B cell (primary cell): ENCODE data around the gene LRRC36. TPM values are rescaled to one million over a fixed set of nuclear protein-coding genes. Genes with fewer than 3 reads are reported as not detected.
A peak's percentile ranks its signal among the peaks of the same experiment; 100 is the strongest.

ENCODE experiments used
- ATAC-seq: fragments of 200-7000 bp; cut with Tn5 transposase; one replicate; pipeline ENCODE4 v1.10.0; 2021; ENCODE audit warnings: low read depth, mild to moderate bottlenecking, moderate number of reproducible peaks, moderate library complexity
- CTCF ChIA-PET: fragments of 350-600 bp; sonication (Branson Sonifier 250); formaldehyde crosslinking; loops from one replicate; lab custom pipeline; 2021; ENCODE audit warnings: antibody characterized with exemption, inconsistent platforms; lab: Charles Lee
- POLR2A ChIA-PET: fragments of 350-600 bp; sonication (Branson Sonifier 250); formaldehyde crosslinking; loops from one replicate; lab custom pipeline; 2021; ENCODE audit warnings: antibody characterized with exemption; lab: Charles Lee
- DNase-seq: peaks from one replicate; pipeline ENCODE4 v3.0.0; 2013
- H2AFZ ChIP-seq: 2 replicates; pipeline ENCODE4 v1.6.1; 2012; ENCODE audit warnings: mild to moderate bottlenecking, low read depth, low read length; ENCODE audit not compliant: insufficient read depth, poor library complexity, severe bottlenecking
- H3K27ac ChIP-seq, 2 donors: 1 replicate in 1 of 2; 2 replicates in 1 of 2; pipeline ENCODE4 v1.5.1; 2012 to 2013; ENCODE audit warnings: low read length in 2 of 2, mild to moderate bottlenecking in 2 of 2, moderate library complexity in 1 of 2
- H3K27me3 ChIP-seq, 4 experiments: fragments of 200-600 bp in 1 of 4; sonication (generic) in 1 of 4; replicated peaks in 1 of 4; 1 replicate in 2 of 4; 2 replicates in 2 of 4; pipeline versions ENCODE4 v1.6.1 to v1.7.0; 2013 to 2016; ENCODE audit warnings: low read length in 3 of 4, mild to moderate bottlenecking in 2 of 4, mixed read lengths in 1 of 4, moderate library complexity in 1 of 4; ENCODE audit not compliant: insufficient read depth in 4 of 4, control insufficient read depth in 3 of 4; ENCODE audit errors: control extremely low read depth in 1 of 4
- H3K36me3 ChIP-seq, 2 experiments: replicated peaks in 1 of 2; 1 replicate in 1 of 2; 2 replicates in 1 of 2; pipeline versions ENCODE4 v1.6.1 to v1.7.1; 2013; ENCODE audit warnings: low read length in 1 of 2; ENCODE audit not compliant: insufficient read depth in 2 of 2, control insufficient read depth in 1 of 2; ENCODE audit errors: control extremely low read depth in 1 of 2, extremely low read depth in 1 of 2
- H3K4me1 ChIP-seq, 2 donors: fragments of 200-600 bp in 1 of 2; sonication (generic) in 1 of 2; 1 replicate in 1 of 2; 2 replicates in 1 of 2; pipeline versions ENCODE4 v1.5.1 to v1.6.1; 2013 to 2017; ENCODE audit warnings: low read length in 2 of 2; ENCODE audit not compliant: control insufficient read depth in 2 of 2, insufficient read depth in 2 of 2
- H3K4me2 ChIP-seq: replicated peaks from 2 replicates; pipeline ENCODE3; 2012; ENCODE audit warnings: mild to moderate bottlenecking, low read depth, low read length; ENCODE audit not compliant: poor library complexity, severe bottlenecking
- H3K4me3 ChIP-seq, 5 experiments: fragments of 200-600 bp in 1 of 5; sonication (generic) in 1 of 5; 1 replicate in 3 of 5; 2 replicates in 2 of 5; pipeline versions ENCODE4 v1.5.1 to v1.7.0; 2011 to 2016; ENCODE audit warnings: low read length in 4 of 5, mild to moderate bottlenecking in 4 of 5, low read depth in 2 of 5, control low read depth in 1 of 5, moderate library complexity in 1 of 5; ENCODE audit not compliant: insufficient read depth in 1 of 5; ENCODE audit errors: control extremely low read depth in 1 of 5, extremely low read depth in 1 of 5
- H3K79me2 ChIP-seq: fragments of 200-600 bp; sonication (generic); one replicate; pipeline ENCODE4 v1.6.0; 2016; ENCODE audit warnings: low read length; ENCODE audit not compliant: control insufficient read depth, insufficient read depth
- H3K9ac ChIP-seq: fragments of 200-600 bp; sonication (generic); 2 replicates; pipeline ENCODE4 v1.6.1; 2017; ENCODE audit warnings: mild to moderate bottlenecking, low read length, moderate library complexity
- H3K9me3 ChIP-seq, 3 donors: one replicate each; pipeline versions ENCODE4 v1.6.1 to v1.7.1; 2013; ENCODE audit warnings: low read length in 2 of 3; ENCODE audit not compliant: control insufficient read depth in 2 of 3, insufficient read depth in 1 of 3; ENCODE audit errors: control extremely low read depth in 1 of 3
- H4K20me1 ChIP-seq: 2 replicates; pipeline ENCODE4 v1.6.0; 2012; ENCODE audit warnings: mild to moderate bottlenecking, low read length; ENCODE audit not compliant: insufficient read depth, control insufficient read depth, poor library complexity, severe bottlenecking
- H3K27ac Mint-ChIP-seq: one replicate; pipeline ENCODE4 v1.8.0; 2021; ENCODE audit warnings: mixed read lengths
- H3K27me3 Mint-ChIP-seq: one replicate; pipeline ENCODE4 v1.8.0; 2021; ENCODE audit warnings: mixed read lengths
- H3K4me1 Mint-ChIP-seq: one replicate; pipeline ENCODE4 v1.8.0; 2021; ENCODE audit warnings: mixed read lengths
- H3K4me3 Mint-ChIP-seq: one replicate; pipeline ENCODE4 v1.8.0; 2021; ENCODE audit warnings: mixed read lengths
- H3K9me3 Mint-ChIP-seq: one replicate; pipeline ENCODE4 v1.8.0; 2022; ENCODE audit warnings: mixed read lengths; ENCODE audit not compliant: insufficient read depth
- EZH2 ChIP-seq: IDR thresholded peaks from 2 replicates; pipeline ENCODE4 v1.6.1; 2012; ENCODE audit warnings: borderline replicate concordance, low read depth, mild to moderate bottlenecking, moderate library complexity, low read length; ENCODE audit not compliant: insufficient read depth, poor library complexity, severe bottlenecking
- WGBS: methylation state at CpG from one replicate; pipeline ENCODE4 v1.1.5; 2013; ENCODE audit warnings: missing lambda C conversion rate; ENCODE audit not compliant: insufficient coverage; 5-methylcytosine and 5-hydroxymethylcytosine counted together
- intact Hi-C: fragments of 100-400 bp; cut with micrococcal nuclease; formaldehyde crosslinking; loops from one replicate; pipeline ENCODE4 v1.10.0; 2022
- polyA plus RNA-seq: library from polyadenylated mRNA; depleted of rRNA; stranded (reverse); fragments of >200 nt; gene quantifications from 2 replicates; pipeline ENCODE4 v1.2.3, GENCODE V29; 2012
- total RNA-seq, 2 donors: library from RNA; stranded (reverse); fragments of 120-200 nt in 1 of 2; gene quantifications; 1 replicate in 1 of 2; 2 replicates in 1 of 2; pipeline versions ENCODE4 v1.2.3 to v1.2.4, GENCODE V29; 2013 to 2022
- TF ChIP-seq, protein P1 (sequence below): fragments of 200-600 bp; IDR thresholded peaks from one replicate; pipeline ENCODE4 v1.8.0; 2022; ENCODE audit warnings: antibody characterized with exemption, mild to moderate bottlenecking

Gene LRRC36
- total and polyA plus RNA-seq, 2 donors (not counting 1 experiment from before 2014, with no cell fraction given) = 0.98 TPM; not detected in 1

GRCh38 chr16:67429799-67430503, 103.3 kb downstream of the LRRC36 start:
- peak overlapping the region; percentile 89 for H3K4me3 Mint-ChIP-seq
- POLR2A ChIA-PET = no interaction called here
- H3K4me2 ChIP-seq = peak overlapping the region; percentile 92
- DNase-seq = no peak
- ATAC-seq = no peak
- H3K27me3 ChIP-seq = peaks cover 0 to 39% (median 17%) of the 10 kb centered on the region in 4 experiments
- H4K20me1 ChIP-seq = no peaks in the 10 kb centered on the region
- H3K4me3 ChIP-seq = peak overlapping the region in 4 of 5 experiments; percentile 21 to 62 (median 44)
- intact Hi-C loops = no loop called here
- no peaks in the 10 kb centered on the region for H3K79me2 ChIP-seq
- H3K9me3 Mint-ChIP-seq = no peaks in the 10 kb centered on the region
- CTCF ChIA-PET = interaction anchor here (2.0 to 4.1 kb wide), 5 partner anchors 12 to 59 kb away, joined by 6 to 81 read pairs (median 20); partner anchors contain the start of gene ZDHHC1
- H3K9ac ChIP-seq = peak overlapping the region; percentile 60
- H3K27ac ChIP-seq = no peak overlapping the region
- H3K4me1 ChIP-seq = peaks cover 20 to 25% of the 10 kb centered on the region in 2 donors
- H3K4me1 Mint-ChIP-seq = peaks cover 25% of the 10 kb centered on the region
- no peaks in the 10 kb centered on the region for H3K9me3 ChIP-seq
- no peaks in the 10 kb centered on the region for H3K36me3 ChIP-seq
- peaks cover 46% of the 10 kb centered on the region for H3K27me3 Mint-ChIP-seq
- TF ChIP-seq EZH2 = no peak
- TF ChIP-seq, protein P1, sequence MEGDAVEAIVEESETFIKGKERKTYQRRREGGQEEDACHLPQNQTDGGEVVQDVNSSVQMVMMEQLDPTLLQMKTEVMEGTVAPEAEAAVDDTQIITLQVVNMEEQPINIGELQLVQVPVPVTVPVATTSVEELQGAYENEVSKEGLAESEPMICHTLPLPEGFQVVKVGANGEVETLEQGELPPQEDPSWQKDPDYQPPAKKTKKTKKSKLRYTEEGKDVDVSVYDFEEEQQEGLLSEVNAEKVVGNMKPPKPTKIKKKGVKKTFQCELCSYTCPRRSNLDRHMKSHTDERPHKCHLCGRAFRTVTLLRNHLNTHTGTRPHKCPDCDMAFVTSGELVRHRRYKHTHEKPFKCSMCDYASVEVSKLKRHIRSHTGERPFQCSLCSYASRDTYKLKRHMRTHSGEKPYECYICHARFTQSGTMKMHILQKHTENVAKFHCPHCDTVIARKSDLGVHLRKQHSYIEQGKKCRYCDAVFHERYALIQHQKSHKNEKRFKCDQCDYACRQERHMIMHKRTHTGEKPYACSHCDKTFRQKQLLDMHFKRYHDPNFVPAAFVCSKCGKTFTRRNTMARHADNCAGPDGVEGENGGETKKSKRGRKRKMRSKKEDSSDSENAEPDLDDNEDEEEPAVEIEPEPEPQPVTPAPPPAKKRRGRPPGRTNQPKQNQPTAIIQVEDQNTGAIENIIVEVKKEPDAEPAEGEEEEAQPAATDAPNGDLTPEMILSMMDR = no peak
- H2AFZ ChIP-seq = peak overlapping the region; percentile 74
- WGBS = 27% methylated on average over 8 of the region's 13 CpGs
- no peak overlapping the region for H3K27ac Mint-ChIP-seq

- peak; percentile 65 for DNase-seq
- H3K4me1 Mint-ChIP-seq = peaks cover 30% of the 10 kb centered on the region
- Histone ChIP-seq H2AFZ (peak overlapping the region; percentile 74), H3K9ac (peak overlapping the region; percentile 60), H3K4me3 (peak overlapping the region in 4 of 5 experiments; percentile 21 to 62 (median 44)), H3K27me3 (peaks cover 0 to 36% (median 17%) of the 10 kb centered on the region in 4 experiments), H3K4me2 (peak overlapping the region; percentile 92), H4K20me1 (no peaks in the 10 kb centered on the region), H3K4me1 (peaks cover 25 to 31% of the 10 kb centered on the region in 2 donors), H3K27ac (no peak overlapping the region), H3K36me3 (no peaks in the 10 kb centered on the region), H3K79me2 (no peaks in the 10 kb centered on the region), H3K9me3 (no peaks in the 10 kb centered on the region)
- under 1% methylated on average over 50 of the region's 53 CpGs for WGBS
- TF ChIP-seq, protein P1 = no peak
- TF ChIP-seq EZH2 = peak; percentile 93
- H3K27me3 Mint-ChIP-seq = peaks cover 40% of the 10 kb centered on the region
- no peaks in the 10 kb centered on the region for H3K9me3 Mint-ChIP-seq
- peak; percentile 21 for ATAC-seq
- intact Hi-C loops = no loop called here
- ChIA-PET POLR2A (interaction anchor here (0.6 kb wide), 1 partner anchor 172 kb away, joined by 4 read pairs; no protein-coding TSS in a partner anchor), CTCF (interaction anchor here (0.8 to 1.2 kb wide), 2 partner anchors 18 to 91 kb away, joined by 3 to 4 read pairs; no protein-coding TSS in a partner anchor)
- peak overlapping the region; percentile 89 for H3K4me3 Mint-ChIP-seq
- no peak overlapping the region for H3K27ac Mint-ChIP-seq
Measured at GRCh38 chr16:67430504-67430976, 103.9 kb downstream of the LRRC36 start.
